Stimulated activated CD8-positive, alpha-beta memory T cell treated with anti-CD3 and anti-CD28 coated beads, Interleukin-2, amount 100 ng/mL, for 48 hours (primary cell): ENCODE results near the gene MCAM.

ENCODE experiments used
- DNase-seq, 2 donors: peaks; one replicate each; pipeline ENCODE4 v3.0.0-alpha.2; 2020; ENCODE audit warnings: low read depth in 2 of 2

The MCAM gene

DNA sequence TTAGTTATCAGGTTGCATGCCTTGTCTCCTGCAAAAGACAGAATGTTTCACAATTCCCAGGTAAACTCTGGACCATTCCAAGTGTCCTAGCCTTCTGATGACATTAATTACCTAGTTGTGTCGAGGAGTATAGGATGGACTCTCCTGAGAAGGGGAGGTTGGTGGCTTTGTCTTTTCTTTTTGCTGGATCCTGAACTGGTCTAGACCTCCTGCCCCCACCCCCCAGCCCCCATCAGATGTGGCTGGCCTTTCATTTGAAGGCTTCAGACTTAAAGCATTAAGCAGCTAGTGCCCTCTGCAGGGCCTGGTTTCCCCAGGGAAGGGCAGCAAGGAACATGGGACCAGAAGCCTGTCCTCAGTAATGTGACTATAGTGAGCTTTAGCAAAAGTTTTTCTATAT lies 9.7 kb downstream of the MCAM start:
- DNase-seq, result no peak

DNA sequence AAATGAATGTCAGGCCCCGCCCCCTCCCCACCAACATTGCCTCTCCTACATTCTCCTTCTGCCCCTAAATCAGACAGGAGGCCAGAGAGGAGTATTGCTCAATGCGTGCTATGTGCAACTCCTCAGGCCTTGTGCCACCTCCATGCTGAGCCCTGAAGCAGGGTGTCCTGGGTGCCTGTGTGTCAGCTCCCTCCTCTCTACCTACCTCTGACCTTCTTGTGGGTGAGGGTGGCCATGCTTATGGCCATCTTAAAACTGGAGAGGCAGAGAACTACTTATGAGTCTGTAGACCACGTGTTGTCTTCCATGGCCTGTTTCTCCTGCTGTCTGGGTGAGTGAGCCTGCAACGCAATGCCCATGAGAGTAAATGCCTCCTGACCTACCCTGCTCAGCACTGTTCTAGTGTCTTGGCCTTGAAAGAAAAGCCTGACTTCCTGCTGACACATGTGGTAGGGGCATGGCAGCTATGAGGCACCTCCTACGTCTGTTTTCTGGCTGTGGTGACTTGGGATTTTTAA lies 10.5 kb downstream of the MCAM start:
- no peak for DNase-seq

- DNase-seq, result no peak
These were observed 11.2 kb downstream of the MCAM start for GRCh38 chr11:119305556-119306372.

- no peak for DNase-seq
These were observed 13.7 kb downstream of the MCAM start for GRCh38 chr11:119303227-119303718.

DNA sequence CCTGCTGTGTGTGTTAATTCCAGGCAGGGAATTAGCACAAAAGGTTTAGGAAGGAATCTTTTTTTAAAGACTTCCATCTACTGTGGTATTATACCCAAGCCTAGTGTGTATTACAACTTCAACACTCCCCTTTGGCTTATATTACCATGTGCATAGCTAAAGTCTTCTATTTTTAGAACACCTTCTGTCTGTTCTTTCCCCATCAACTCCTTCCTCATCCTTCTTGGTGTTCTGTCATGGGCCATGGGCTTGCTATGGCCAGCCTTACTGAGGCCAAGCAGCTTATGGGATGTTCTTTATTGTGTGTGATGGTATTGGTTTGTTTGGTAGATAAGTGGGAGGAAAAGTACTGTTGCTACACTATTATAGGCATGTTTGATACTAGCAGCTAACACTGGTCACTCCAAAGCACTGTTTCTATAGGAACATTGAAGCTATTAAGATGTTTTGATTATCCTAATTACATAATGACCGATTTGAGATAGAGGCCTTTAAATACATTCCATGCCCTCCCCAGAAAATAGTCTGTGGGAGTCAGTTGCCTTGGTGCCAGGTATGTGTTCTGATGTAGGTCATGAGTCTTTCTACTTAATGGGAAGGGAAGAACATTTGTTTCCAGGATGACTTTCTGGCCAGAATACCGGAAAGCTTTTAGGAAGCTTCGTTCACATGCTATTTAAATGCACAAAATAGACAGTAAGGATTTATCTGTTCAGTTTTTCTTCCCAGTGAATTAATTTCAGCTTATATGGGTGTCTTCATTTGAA lies 16.5 kb downstream of the MCAM start:
- no peak for DNase-seq

DNA sequence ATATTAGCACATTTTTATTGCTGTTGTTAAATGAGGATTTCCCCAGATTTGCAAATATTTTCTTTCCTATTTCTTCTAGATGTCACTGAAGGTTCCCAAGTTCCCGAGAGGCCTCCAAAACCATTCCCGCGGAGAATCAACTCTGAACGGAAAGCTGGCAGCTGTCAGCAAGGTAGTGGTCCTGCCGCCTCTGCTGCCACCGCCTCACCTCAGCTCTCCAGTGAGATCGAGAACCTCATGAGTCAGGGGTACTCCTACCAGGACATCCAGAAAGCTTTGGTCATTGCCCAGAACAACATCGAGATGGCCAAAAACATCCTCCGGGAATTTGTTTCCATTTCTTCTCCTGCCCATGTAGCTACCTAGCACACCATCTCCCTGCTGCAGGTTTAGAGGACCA lies 17.5 kb downstream of the MCAM start:
- no peak for DNase-seq

- no peak for DNase-seq
These were observed 18.2 kb downstream of the MCAM start for GRCh38 chr11:119298726-119299125.

- DNase-seq, result no peak
These were observed 19.0 kb downstream of the MCAM start for GRCh38 chr11:119297938-119298337.

DNA sequence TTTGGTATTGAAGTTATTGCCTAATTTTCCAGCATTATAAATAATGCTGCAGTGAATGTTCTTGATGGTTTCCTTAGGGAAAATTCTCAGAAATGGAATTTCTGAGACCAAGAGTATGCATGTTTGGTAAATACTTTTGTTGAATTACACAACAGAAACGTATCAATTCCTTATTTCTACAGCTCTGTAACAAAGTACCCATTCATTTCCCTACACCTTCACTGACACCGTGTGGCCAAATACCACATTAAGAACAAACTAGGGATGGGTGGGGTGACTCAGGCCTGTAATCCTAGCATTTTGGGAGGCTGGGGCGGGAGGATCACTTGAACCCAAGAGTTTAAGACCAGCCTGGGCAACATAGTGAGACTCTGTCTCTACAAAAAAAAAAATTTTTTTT lies 21.8 kb downstream of the MCAM start:
- no peak for DNase-seq

DNA sequence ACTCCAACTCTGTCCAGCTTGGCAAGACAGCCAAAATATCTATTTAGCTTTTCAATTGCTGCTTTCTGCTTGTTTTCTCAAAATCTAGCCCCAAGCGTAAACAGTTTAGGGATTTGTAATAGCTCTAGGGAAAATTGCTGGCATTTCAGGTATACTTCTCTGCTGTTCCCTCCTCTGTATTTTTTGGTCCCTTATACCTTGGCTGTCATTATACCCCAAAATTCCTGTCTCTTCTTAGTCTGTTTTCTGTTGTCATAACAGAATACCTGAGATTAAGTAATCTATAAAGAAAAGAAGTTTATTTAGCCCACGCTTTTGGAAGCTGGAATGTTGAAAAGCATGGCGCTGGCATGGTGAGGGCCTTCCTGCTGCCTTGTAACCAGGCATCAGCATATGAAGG lies 23.5 kb downstream of the MCAM start:
- no peak for DNase-seq

GRCh38 chr11:119290894-119291497 lies 25.9 kb downstream of the MCAM start:
- no peak for DNase-seq

DNA sequence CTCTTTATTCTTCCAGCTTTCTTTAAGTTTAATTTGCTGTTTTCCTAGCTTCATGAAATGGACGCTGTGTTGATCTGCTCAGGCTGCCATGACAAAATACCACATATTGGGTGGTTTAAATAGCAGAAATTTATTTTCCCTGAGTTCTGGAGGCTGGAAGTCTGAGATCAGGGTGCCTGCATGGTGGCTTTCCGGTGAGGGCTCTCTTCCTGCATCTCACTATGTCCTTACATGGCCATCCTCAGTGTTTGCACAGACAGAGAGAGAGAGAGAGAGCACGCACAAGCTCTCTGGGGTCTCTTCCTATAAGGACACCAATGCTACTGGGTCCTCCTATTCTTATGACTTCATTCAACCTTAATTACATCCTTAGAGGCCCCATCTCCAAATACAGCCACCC lies 28.7 kb downstream of the MCAM start:
- DNase-seq, result no peak

- no peak for DNase-seq
These were observed 31.5 kb downstream of the MCAM start for GRCh38 chr11:119285431-119285830.

GRCh38 chr11:119284344-119285157 lies 32.4 kb downstream of the MCAM start:
- DNase-seq, result no peak

GRCh38 chr11:119282495-119282894 lies 34.4 kb downstream of the MCAM start:
- no peak for DNase-seq

- no peak for DNase-seq
These were observed 39.3 kb downstream of the MCAM start for GRCh38 chr11:119277660-119278059.

DNA sequence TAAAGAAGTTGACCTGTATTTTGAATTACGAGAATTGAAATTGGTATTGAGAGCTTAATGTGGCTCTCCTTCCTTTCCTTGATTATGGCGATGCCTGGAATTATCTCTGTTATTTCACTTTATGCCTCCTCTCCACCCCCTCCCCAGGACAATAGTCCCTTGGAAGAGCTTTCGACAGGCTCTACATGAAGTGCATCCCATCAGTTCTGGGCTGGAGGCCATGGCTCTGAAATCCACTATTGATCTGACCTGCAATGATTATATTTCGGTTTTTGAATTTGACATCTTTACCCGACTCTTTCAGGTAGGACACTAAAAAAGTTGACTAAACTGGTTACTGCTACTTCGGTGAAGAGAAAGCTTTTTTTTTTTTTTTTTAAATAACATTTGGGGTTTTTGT lies 43.2 kb downstream of the MCAM start:
- DNase-seq, result no peak

GRCh38 chr11:119267645-119268044 lies 49.3 kb downstream of the MCAM start:
- DNase-seq, result no peak

- DNase-seq, result no peak
These were observed 50.2 kb downstream of the MCAM start for GRCh38 chr11:119266517-119267255.

DNA sequence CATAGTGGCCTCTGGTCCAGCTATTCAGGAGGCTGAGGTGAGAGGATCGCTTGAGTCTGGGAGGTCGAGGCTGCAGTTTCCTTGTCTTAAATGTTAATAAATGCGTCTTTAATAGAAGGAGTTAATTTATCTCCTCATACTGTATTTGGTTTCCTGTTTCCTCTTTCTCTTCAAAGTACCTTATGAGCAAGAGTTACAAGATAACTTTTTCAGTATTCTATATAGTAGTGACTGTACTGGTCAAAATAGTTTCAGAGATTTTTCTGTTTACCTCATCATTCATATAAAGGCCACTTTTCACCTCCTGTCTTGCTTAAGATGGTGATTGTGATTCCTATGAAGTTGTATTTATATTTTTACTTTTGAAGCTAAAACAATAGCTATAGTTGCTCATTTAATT lies 50.9 kb downstream of the MCAM start:
- no peak for DNase-seq
